OCI-LY7 (cell line): ENCODE results near the gene COL4A1.

Experiments
- CTCF ChIP-seq: fragments of 200-600 bp; sonication (generic); conservative IDR thresholded peaks from 2 replicates; pipeline ENCODE4 v1.5.1; 2014; ENCODE audit warnings: mild to moderate bottlenecking, antibody characterized with exemption, low read length, moderate library complexity, mixed read lengths
- EZH2phosphoT487 ChIP-seq: fragments of 200-600 bp; sonication (generic); IDR thresholded peaks from 2 replicates; pipeline ENCODE4 v1.6.1; 2018; ENCODE audit warnings: low read depth, borderline replicate concordance, mild to moderate bottlenecking, mixed run types, antibody characterized with exemption, low read length, moderate library complexity, mixed read lengths

- TF ChIP-seq CTCF, result no peak
- no peak for TF ChIP-seq EZH2phosphoT487
Measured at GRCh38 chr13:110211735-110212134, 95.2 kb downstream of the COL4A1 start.
